Right lobe of liver (tissue), 4 donors: ENCODE measurements around the gene CHST8.

Experiments used
- POLR2A ChIP-seq: fragments of 450-650 bp; IDR thresholded peaks from one replicate; pipeline ENCODE4 v1.6.1; 2017; ENCODE audit warnings: antibody characterized with exemption, mild to moderate bottlenecking
- TF ChIP-seq, protein P1 (sequence below), 4 donors: fragments of 200-600 bp in 3 of 4; fragments of 450-650 bp in 1 of 4; IDR thresholded peaks; one replicate each; pipeline versions ENCODE4 v1.5.1 to v1.8.0; 2016 to 2022; ENCODE audit warnings: antibody characterized with exemption in 4 of 4, mild to moderate bottlenecking in 2 of 4
- donor health status: DM: no; HTN: no; CAD: no.
- donor health status: DM: no; HTN: no; CAD: no.
- donor health status: DM: no; HTN: yes; CAD: no.

DNA sequence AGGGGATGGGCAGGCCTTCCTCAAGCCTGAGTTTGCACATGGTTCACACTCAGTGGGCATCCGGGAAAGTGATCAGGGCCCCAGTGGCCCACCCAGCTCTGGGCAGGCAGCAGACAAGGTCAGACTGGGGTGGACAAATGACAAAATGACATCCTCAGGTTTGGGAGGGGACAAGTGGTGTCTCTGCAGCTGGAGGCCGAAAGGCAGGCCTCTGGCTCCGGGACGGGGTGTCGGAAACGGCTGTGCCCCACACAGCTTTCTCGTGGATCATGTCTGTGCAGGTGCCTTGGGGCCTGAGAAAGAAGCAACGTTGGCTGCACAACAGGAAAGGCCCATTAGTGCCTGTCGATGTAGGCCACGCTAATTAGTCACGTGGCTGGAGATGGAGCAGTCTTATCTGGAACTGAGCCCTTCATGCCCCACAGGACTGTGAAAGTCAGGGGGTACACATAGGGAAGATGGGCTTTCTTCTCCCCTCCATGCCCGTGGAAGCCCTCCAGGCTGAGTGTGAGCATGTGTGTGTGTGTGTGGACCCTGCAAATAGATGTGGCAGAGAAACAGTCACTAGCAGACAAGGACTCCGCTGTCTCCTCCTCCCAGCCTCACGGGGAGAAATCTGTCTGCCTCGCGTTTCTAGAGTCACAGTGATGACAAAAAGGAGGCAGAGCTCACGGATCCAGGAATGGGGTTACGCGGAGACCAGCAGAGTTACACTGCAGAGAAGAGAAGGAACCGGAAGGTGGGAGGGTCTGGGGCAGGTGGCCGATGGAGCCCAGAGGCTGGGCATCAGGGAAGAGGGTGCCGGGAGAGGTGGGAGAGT lies 44.2 kb downstream of the CHST8 start:
- TF ChIP-seq, protein P1, sequence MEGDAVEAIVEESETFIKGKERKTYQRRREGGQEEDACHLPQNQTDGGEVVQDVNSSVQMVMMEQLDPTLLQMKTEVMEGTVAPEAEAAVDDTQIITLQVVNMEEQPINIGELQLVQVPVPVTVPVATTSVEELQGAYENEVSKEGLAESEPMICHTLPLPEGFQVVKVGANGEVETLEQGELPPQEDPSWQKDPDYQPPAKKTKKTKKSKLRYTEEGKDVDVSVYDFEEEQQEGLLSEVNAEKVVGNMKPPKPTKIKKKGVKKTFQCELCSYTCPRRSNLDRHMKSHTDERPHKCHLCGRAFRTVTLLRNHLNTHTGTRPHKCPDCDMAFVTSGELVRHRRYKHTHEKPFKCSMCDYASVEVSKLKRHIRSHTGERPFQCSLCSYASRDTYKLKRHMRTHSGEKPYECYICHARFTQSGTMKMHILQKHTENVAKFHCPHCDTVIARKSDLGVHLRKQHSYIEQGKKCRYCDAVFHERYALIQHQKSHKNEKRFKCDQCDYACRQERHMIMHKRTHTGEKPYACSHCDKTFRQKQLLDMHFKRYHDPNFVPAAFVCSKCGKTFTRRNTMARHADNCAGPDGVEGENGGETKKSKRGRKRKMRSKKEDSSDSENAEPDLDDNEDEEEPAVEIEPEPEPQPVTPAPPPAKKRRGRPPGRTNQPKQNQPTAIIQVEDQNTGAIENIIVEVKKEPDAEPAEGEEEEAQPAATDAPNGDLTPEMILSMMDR (IDR thresholded peaks at IDR 0.05) = no peak
- TF ChIP-seq POLR2A = no peak
